HepG2 (cell line): Measurements from ENCODE around the gene AARS1. TPM values are rescaled to one million over a fixed set of nuclear protein-coding genes. Genes with fewer than 3 reads are reported as not detected.

ENCODE experiments used
- ARNT2 ChIP-seq: sonication (generic); formaldehyde crosslinking; IDR thresholded peaks from 2 replicates; pipeline ENCODE4 v1.8.0; 2022; ENCODE audit warnings: mild to moderate bottlenecking, low read depth, missing genetic modification reagents, moderate library complexity
- CC2D1A ChIP-seq: sonication (generic); formaldehyde crosslinking; IDR thresholded peaks from 2 replicates; pipeline ENCODE4 v1.8.1; 2023; ENCODE audit warnings: mild to moderate bottlenecking, missing genetic modification reagents
- ELF3 ChIP-seq: IDR thresholded peaks from 2 replicates; pipeline ENCODE4 v1.6.1; 2016; ENCODE audit warnings: missing genetic modification reagents, missing compliant biosample characterization
- FOXP1 ChIP-seq, 2 experiments: fragments of 450-650 bp in 1 of 2; IDR thresholded peaks; 2 replicates each; pipeline ENCODE4 v1.6.1; 2017 to 2018; ENCODE audit warnings: antibody characterized with exemption in 1 of 2
- HHEX ChIP-seq: IDR thresholded peaks from 2 replicates; pipeline ENCODE4 v1.6.1; 2016; ENCODE audit warnings: control low read depth
- MXI1 ChIP-seq: IDR thresholded peaks from 3 replicates; pipeline ENCODE4 v1.6.1; 2012; ENCODE audit warnings: low read depth, low read length, inconsistent platforms, borderline replicate concordance
- NONO ChIP-seq, 2 experiments: fragments of 450-650 bp in 1 of 2; sonication (generic) in 1 of 2; formaldehyde crosslinking in 1 of 2; IDR thresholded peaks in 1 of 2; conservative IDR thresholded peaks in 1 of 2; 2 replicates each; pipeline versions ENCODE4 v1.6.1 to v1.8.0; 2017 to 2022; ENCODE audit warnings: mild to moderate bottlenecking in 1 of 2, missing genetic modification reagents in 1 of 2, moderate library complexity in 1 of 2
- RARG ChIP-seq: sonication (generic); formaldehyde crosslinking; IDR thresholded peaks from 2 replicates; pipeline ENCODE4 v1.4.0; 2020; ENCODE audit warnings: low read depth, mild to moderate bottlenecking, missing genetic modification reagents
- SP140L ChIP-seq: sonication (generic); formaldehyde crosslinking; IDR thresholded peaks from 2 replicates; pipeline ENCODE4 v1.4.0; 2020; ENCODE audit warnings: missing genetic modification reagents, borderline replicate concordance
- TFDP2 ChIP-seq: sonication (generic); formaldehyde crosslinking; IDR thresholded peaks from 2 replicates; pipeline ENCODE4 v1.4.0; 2020; ENCODE audit warnings: missing genetic modification reagents
- TGIF2 ChIP-seq: IDR thresholded peaks from 2 replicates; pipeline ENCODE4 v1.6.1; 2016; ENCODE audit warnings: control low read depth, missing compliant biosample characterization
- THAP9 ChIP-seq: sonication (generic); formaldehyde crosslinking; IDR thresholded peaks from 2 replicates; pipeline ENCODE4; 2020; ENCODE audit warnings: missing genetic modification reagents, mild to moderate bottlenecking, borderline replicate concordance
- ZFP1 ChIP-seq: IDR thresholded peaks from 2 replicates; pipeline ENCODE4 v1.6.1; 2016
- ZHX2 ChIP-seq, 2 experiments: sonication (generic) in 1 of 2; formaldehyde crosslinking in 1 of 2; IDR thresholded peaks; 2 replicates each; pipeline versions ENCODE4 v1.6.1 to v1.9.0; 2014 to 2022; ENCODE audit warnings: antibody characterized with exemption in 1 of 2, borderline replicate concordance in 1 of 2, inconsistent platforms in 1 of 2, low read depth in 1 of 2, missing genetic modification reagents in 1 of 2
- ZNF282 ChIP-seq: fragments of 450-650 bp; IDR thresholded peaks from 2 replicates; pipeline ENCODE4 v1.6.1; 2018; ENCODE audit not compliant: partially characterized antibody
- ZNF30 ChIP-seq: sonication (generic); formaldehyde crosslinking; IDR thresholded peaks from 2 replicates; pipeline ENCODE4 v1.5.0; 2020; ENCODE audit warnings: mild to moderate bottlenecking, missing genetic modification reagents
- ZNF335 ChIP-seq: sonication (generic); formaldehyde crosslinking; IDR thresholded peaks from 2 replicates; pipeline ENCODE4 v1.4.0; 2020; ENCODE audit warnings: missing genetic modification reagents
- ZNF557 ChIP-seq: sonication (generic); formaldehyde crosslinking; IDR thresholded peaks from 2 replicates; pipeline ENCODE4 v1.4.0; 2020; ENCODE audit warnings: missing genetic modification reagents
- polyA plus RNA-seq, 8 experiments: library from polyadenylated mRNA; depleted of rRNA in 3 of 8; stranded (reverse) in 7 of 8; unstranded in 1 of 8; fragments of >200 nt; fragmentation: Illumina TruSeq in 4 of 8; extraction: Trizol in 4 of 8; gene quantifications; 2 replicates each; pipeline versions ENCODE4 v1.2.1 to v1.2.3, GENCODE V29; 2011 to 2016; ENCODE audit warnings: low read depth in 4 of 8, missing spikeins in 1 of 8, mixed read lengths in 1 of 8; ENCODE audit not compliant: insufficient read depth in 1 of 8
- total RNA-seq, 5 experiments: library from RNA; depleted of rRNA; stranded (reverse); fragments of >200 nt; fragmentation: Illumina TruSeq; extraction: Trizol; gene quantifications; 2 replicates each; pipeline ENCODE4 v1.2.3, GENCODE V29; 2016; ENCODE audit warnings: low read depth in 1 of 5

Gene AARS1
- total and polyA plus RNA-seq, 2 of the 13 experiments (the other 11 are each of a cell fraction or from before 2014, with no cell fraction given): 107 to 132 TPM

GRCh38 chr16:70298988-70299938, 10.0 kb upstream of the AARS1 start, which contains the start of gene DDX19B (continued):
- peak; percentile 52; the same call in 1 of the 2 replicates for TF ChIP-seq RARG (CRISPR knock-in tag)
- TF ChIP-seq ARNT2 (CRISPR knock-in tag): peak; percentile 97
- peak; percentile 84; the same call in 2 of the 3 replicates for TF ChIP-seq MXI1
- no peak for TF ChIP-seq ZNF335 (CRISPR knock-in tag)
- TF ChIP-seq ZNF557: no peak
- peak; percentile 86 for TF ChIP-seq ZFP1 (CRISPR knock-in tag)
- TF ChIP-seq TGIF2 (CRISPR knock-in tag): no peak; the same call in none of the 2 replicates
- no peak for TF ChIP-seq CC2D1A (CRISPR knock-in tag)
- peak; percentile 93 for TF ChIP-seq ZNF30 (CRISPR knock-in tag)
- peak; percentile 92 for TF ChIP-seq ELF3 (CRISPR knock-in tag)
- no peak for TF ChIP-seq ZNF282
- TF ChIP-seq THAP9 (CRISPR knock-in tag): peak; percentile 95
- peak; percentile 80 for TF ChIP-seq TFDP2
- TF ChIP-seq ZHX2 (IDR thresholded peaks at IDR 0.05; ENCODE audit: low read depth): peak; percentile 82; the same call in 1 of the 2 replicates
- no peak for TF ChIP-seq ZHX2 (CRISPR knock-in tag; IDR thresholded peaks at IDR 0.05; ENCODE audit: borderline replicate concordance)
- no peak for TF ChIP-seq HHEX (CRISPR knock-in tag)
- peak; percentile 61; the same call in 1 of the 2 replicates for TF ChIP-seq FOXP1 (IDR thresholded peaks at IDR 0.05)
- peak; percentile 84 for TF ChIP-seq FOXP1 (CRISPR knock-in tag; IDR thresholded peaks at IDR 0.05)
- TF ChIP-seq NONO (IDR thresholded peaks at IDR 0.05): no peak
- peak; percentile 96 for TF ChIP-seq NONO (CRISPR knock-in tag; conservative IDR thresholded peaks at IDR 0.05)
- no peak for TF ChIP-seq SP140L (CRISPR knock-in tag)
